GM18517 (cell line): ENCODE data around the gene CNTNAP5.

ENCODE experiments used
- ATAC-seq: cut with Tn5 transposase; IDR thresholded peaks from one replicate; pipeline ENCODE4 v1.9.1; 2021; ENCODE audit warnings: mild to moderate bottlenecking, moderate library complexity; ENCODE audit not compliant: unreplicated experiment

The CNTNAP5 gene

GRCh38 chr2:124961132-124961531, 936.0 kb downstream of the CNTNAP5 start:
- ATAC-seq, result no peak
